HCT116 (cell line): ENCODE data around the gene ARL15. TPM values are rescaled to one million over a fixed set of nuclear protein-coding genes. Genes with fewer than 3 reads are reported as not detected.

Experiments
- ATAC-seq: fragments of 200-7000 bp; cut with Tn5 transposase; 2 replicates; pipeline ENCODE4 v1.9.1; 2020; ENCODE audit warnings: mild to moderate bottlenecking, moderate library complexity
- BruUV-seq: library from RNA; stranded (reverse); fragments of 400-500 nt; replicated peaks from 2 replicates; lab custom pipeline; 2021; lab: Mats Ljungman, UMichigan
- CTCF ChIA-PET: fragments of 300-600 bp; sonication (Branson Sonifier 250); formaldehyde crosslinking; loops from one replicate; lab custom pipeline; 2021; ENCODE audit warnings: antibody characterized with exemption; lab: Charles Lee
- POLR2A ChIA-PET: fragments of 300-600, 350-600 bp; sonication (Branson Sonifier 250); formaldehyde crosslinking; loops from one replicate; lab custom pipeline; 2021; ENCODE audit warnings: antibody characterized with exemption; lab: Charles Lee
- RAD21 ChIA-PET, 2 experiments: fragments of 300-600 bp; sonication (Branson Sonifier 250); formaldehyde crosslinking; loops; one replicate each; lab custom pipeline; 2023; ENCODE audit warnings: low total read pairs in 2 of 2; ENCODE audit not compliant: uncharacterized antibody in 2 of 2, unreplicated experiment in 2 of 2, low non-redundant PET in 1 of 2; lab: Charles Lee
- DNase-seq: peaks from one replicate; pipeline ENCODE4 v3.0.0-alpha.2; 2010; ENCODE audit warnings: low read depth, low spot score
- H2AFZ ChIP-seq: fragments of 200-600 bp; shearing (Covaris generic), sonication (generic); 2 replicates; pipeline ENCODE4 v1.6.1; 2017; ENCODE audit warnings: low read depth, mixed run types, mixed read lengths, antibody characterized with exemption, low read length; ENCODE audit not compliant: poor library complexity, severe bottlenecking
- H3K27ac ChIP-seq: 2 replicates; pipeline ENCODE4 v1.5.1; 2012; ENCODE audit warnings: low read depth, low read length
- H3K27me3 ChIP-seq: fragments of 200-600 bp; sonication (generic); 2 replicates; pipeline ENCODE4 v1.6.1; 2016; ENCODE audit warnings: mixed run types, low read length, mixed read lengths; ENCODE audit not compliant: insufficient read depth
- H3K36me3 ChIP-seq, 2 experiments: fragments of 200-500 bp in 1 of 2; fragments of 200-600 bp in 1 of 2; sonication (Bioruptor generic) in 1 of 2; sonication (generic) in 1 of 2; 2 replicates each; pipeline versions ENCODE4 v1.5.1 to v1.6.1; 2014 to 2016; ENCODE audit warnings: low read length in 2 of 2, inconsistent platforms in 1 of 2, mixed read lengths in 1 of 2, mixed run types in 1 of 2; ENCODE audit not compliant: insufficient read depth in 2 of 2, control insufficient read depth in 1 of 2
- H3K4me1 ChIP-seq, 2 experiments: fragments of 200-600 bp in 1 of 2; sonication (generic) in 1 of 2; 2 replicates each; pipeline versions ENCODE4 v1.5.1 to v1.6.1; 2012 to 2017; ENCODE audit warnings: low read length in 2 of 2, inconsistent platforms in 1 of 2, mild to moderate bottlenecking in 1 of 2, mixed read lengths in 1 of 2, mixed run types in 1 of 2, moderate library complexity in 1 of 2; ENCODE audit not compliant: insufficient read depth in 2 of 2, control insufficient read depth in 1 of 2
- H3K4me2 ChIP-seq: fragments of 200-600 bp; sonication (generic); 2 replicates; pipeline ENCODE4 v1.6.1; 2017; ENCODE audit warnings: mixed run types, low read length, mixed read lengths
- H3K4me3 ChIP-seq, 2 experiments: fragments of 200-600 bp in 1 of 2; sonication (generic) in 1 of 2; replicated peaks in 1 of 2; 2 replicates each; pipeline ENCODE4 v1.5.1; 2011 to 2016; ENCODE audit warnings: low read length in 2 of 2, control low read depth in 1 of 2, low read depth in 1 of 2, mild to moderate bottlenecking in 1 of 2, mixed read lengths in 1 of 2, mixed run types in 1 of 2
- H3K79me2 ChIP-seq: fragments of 200-600 bp; sonication (generic); 2 replicates; pipeline ENCODE4 v1.6.1; 2017; ENCODE audit warnings: mild to moderate bottlenecking, mixed run types, low read length, moderate library complexity, mixed read lengths; ENCODE audit not compliant: insufficient read depth
- H3K9ac ChIP-seq: fragments of 200-600 bp; sonication (generic); 2 replicates; pipeline ENCODE4 v1.6.1; 2016; ENCODE audit warnings: low read length, mixed read lengths
- H3K9me2 ChIP-seq: fragments of 200-600 bp; sonication (generic), shearing (Covaris generic); 2 replicates; pipeline ENCODE4 v1.6.1; 2017; ENCODE audit warnings: mixed run types, mild to moderate bottlenecking, moderate library complexity; ENCODE audit not compliant: insufficient read depth
- H3K9me3 ChIP-seq, 2 experiments: fragments of 200-500 bp in 1 of 2; fragments of 200-600 bp in 1 of 2; sonication (Bioruptor generic) in 1 of 2; sonication (generic) in 1 of 2; 2 replicates each; pipeline ENCODE4 v1.6.1; 2014 to 2017; ENCODE audit warnings: low read length in 2 of 2, mixed read lengths in 2 of 2, inconsistent platforms in 1 of 2, low read depth in 1 of 2, mild to moderate bottlenecking in 1 of 2, mixed run types in 1 of 2, moderate library complexity in 1 of 2; ENCODE audit not compliant: control insufficient read depth in 1 of 2, insufficient read depth in 1 of 2
- H4K20me1 ChIP-seq: fragments of 200-600 bp; sonication (generic), shearing (Covaris generic); 2 replicates; pipeline ENCODE4 v1.6.1; 2017; ENCODE audit warnings: mixed run types, mild to moderate bottlenecking, moderate library complexity; ENCODE audit not compliant: insufficient read depth
- CBX3 ChIP-seq: IDR thresholded peaks from 2 replicates; pipeline ENCODE4 v1.6.1; 2012; ENCODE audit warnings: low read depth
- EGR1 ChIP-seq: IDR thresholded peaks from 2 replicates; pipeline ENCODE4 v1.6.1; 2012; ENCODE audit warnings: low read depth
- EZH2 ChIP-seq: fragments of 200-600 bp; sonication (generic); IDR thresholded peaks from 2 replicates; pipeline ENCODE4 v1.6.1; 2017; ENCODE audit warnings: antibody characterized with exemption, mixed run types
- EZH2phosphoT487 ChIP-seq: fragments of 200-600 bp; IDR thresholded peaks from 2 replicates; pipeline ENCODE4 v1.6.1; 2018; ENCODE audit warnings: antibody characterized with exemption, borderline replicate concordance
- JUND ChIP-seq: IDR thresholded peaks from 2 replicates; pipeline ENCODE4 v1.6.1; 2012
- POLR2A ChIP-seq: IDR thresholded peaks from 2 replicates; pipeline ENCODE4 v1.7.0; 2011; ENCODE audit warnings: borderline replicate concordance; ENCODE audit not compliant: insufficient read depth, insufficient read length; ENCODE audit errors: extremely low read depth
- POLR2AphosphoS5 ChIP-seq: IDR thresholded peaks from 2 replicates; pipeline ENCODE4 v1.6.1; 2011; ENCODE audit warnings: mild to moderate bottlenecking, low read depth, low read length, moderate library complexity
- RAD21 ChIP-seq: IDR thresholded peaks from 2 replicates; pipeline ENCODE4 v1.6.1; 2012; ENCODE audit warnings: low read depth, mild to moderate bottlenecking
- SIN3A ChIP-seq: IDR thresholded peaks from 2 replicates; pipeline ENCODE4 v1.6.1; 2012; ENCODE audit warnings: low read depth
- SRF ChIP-seq: IDR thresholded peaks from 2 replicates; pipeline ENCODE4 v1.6.1; 2012; ENCODE audit warnings: low read depth
- TCF7L2 ChIP-seq: IDR thresholded peaks from 2 replicates; pipeline ENCODE4 v1.7.0; 2011; ENCODE audit warnings: borderline replicate concordance, inconsistent platforms; ENCODE audit not compliant: insufficient read depth, insufficient read length; ENCODE audit errors: extremely low read depth
- YY1 ChIP-seq: IDR thresholded peaks from 2 replicates; pipeline ENCODE4 v1.6.1; 2011; ENCODE audit warnings: low read length, low read depth, moderate library complexity, mild to moderate bottlenecking; ENCODE audit not compliant: insufficient replicate concordance; ENCODE audit errors: extremely low read depth
- ZNF274 ChIP-seq: fragments of 200-500 bp; sonication (Bioruptor generic); IDR thresholded peaks from 2 replicates; pipeline ENCODE4 v1.6.1; 2014; ENCODE audit warnings: mild to moderate bottlenecking, low read depth, low read length, inconsistent platforms
- intact Hi-C: fragments of 100-400 bp; cut with micrococcal nuclease; formaldehyde crosslinking; loops from 2 replicates; pipeline ENCODE4 v1.10.0; 2022
- total RNA-seq: library from RNA; stranded (reverse); gene quantifications from one replicate; pipeline ENCODE4 v1.2.1, GENCODE V29; 2021; ENCODE audit not compliant: unreplicated experiment
- TF ChIP-seq, protein P1 (sequence below): IDR thresholded peaks from 2 replicates; pipeline ENCODE4 v1.6.1; 2011; ENCODE audit warnings: mild to moderate bottlenecking, low read length, moderate library complexity; ENCODE audit not compliant: insufficient replicate concordance; ENCODE audit errors: extremely low read depth
- TF ChIP-seq, protein P2 (sequence below): IDR thresholded peaks from 2 replicates; pipeline ENCODE4 v1.6.1; 2012
- TF ChIP-seq, protein P3 (sequence below): IDR thresholded peaks from 2 replicates; pipeline ENCODE4 v1.6.1; 2012; ENCODE audit warnings: low read depth

ARL15 gene
- total RNA-seq, 1 experiment from 2014 or later, result 15.0 TPM

DNA sequence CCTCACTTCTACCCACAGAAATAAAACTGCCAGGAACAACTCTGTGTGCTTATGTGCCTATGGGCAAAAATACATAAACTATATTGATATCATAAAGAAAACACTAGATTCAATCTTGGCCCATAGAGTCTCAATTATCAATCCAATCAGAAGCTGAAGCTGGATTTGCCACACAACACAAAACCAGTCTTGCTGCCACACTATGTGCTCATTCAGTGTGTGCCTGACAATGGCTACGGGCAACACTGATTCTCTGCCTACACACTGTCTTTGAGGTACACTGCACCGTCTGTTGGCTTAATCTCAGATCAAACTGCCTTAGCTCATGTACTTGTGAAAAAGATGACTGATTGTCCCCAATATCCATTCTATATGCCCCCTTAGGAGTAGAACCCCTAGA is 35.4 kb downstream of the ARL15 start:
- BruUV-seq, result no TSS peak
- intact Hi-C loops, result no loop called here
- H3K9ac ChIP-seq, result no peak overlapping the region
- no peaks in the 10 kb centered on the region for H3K36me3 ChIP-seq
- ChIA-PET POLR2A (no interaction called here), RAD21 (no interaction called here), CTCF (interaction anchor here (1.4 kb wide), 1 partner anchor 41 kb away, joined by 3 read pairs; no protein-coding TSS in a partner anchor)
- no peaks in the 10 kb centered on the region for H3K4me1 ChIP-seq
- no peak overlapping the region for H3K4me3 ChIP-seq
- no peaks in the 10 kb centered on the region for H3K27me3 ChIP-seq
- H3K9me2 ChIP-seq, result no peaks in the 10 kb centered on the region
- TF ChIP-seq CBX3 (no peak), SRF (no peak), YY1 (no peak), EZH2phosphoT487 (no peak), RAD21 (no peak), POLR2AphosphoS5 (no peak), JUND (no peak)
- H3K4me2 ChIP-seq, result no peak overlapping the region
- no peaks in the 10 kb centered on the region for H3K79me2 ChIP-seq
- no peak for ATAC-seq
- no peak overlapping the region for H2AFZ ChIP-seq
- H3K9me3 ChIP-seq, result no peaks in the 10 kb centered on the region
- H3K27ac ChIP-seq, result no peak overlapping the region
- H4K20me1 ChIP-seq, result no peaks in the 10 kb centered on the region
- DNase-seq, result no peak

DNA sequence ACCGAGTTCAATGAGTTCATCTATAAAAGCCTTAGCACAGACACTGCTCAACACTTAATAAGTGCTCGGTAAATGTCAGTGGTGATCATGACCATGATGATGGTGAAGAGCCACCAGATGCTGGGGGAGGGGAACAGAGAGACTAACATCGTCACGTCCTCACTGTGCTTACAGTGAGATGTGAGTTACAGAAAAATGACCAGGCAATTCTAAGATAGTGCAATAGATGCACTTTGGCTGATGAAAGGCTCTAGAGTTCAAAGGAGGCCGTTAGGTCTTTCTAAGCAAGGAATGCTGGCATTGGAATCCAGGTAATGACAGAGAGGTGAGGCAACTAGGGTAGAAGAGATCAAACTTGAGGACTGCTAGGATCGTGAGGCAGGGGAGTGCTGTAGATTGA is 36.7 kb downstream of the ARL15 start:
- Histone ChIP-seq H3K9me2 (no peaks in the 10 kb centered on the region), H3K27ac (no peak overlapping the region), H3K4me1 (no peaks in the 10 kb centered on the region), H3K79me2 (no peaks in the 10 kb centered on the region), H2AFZ (no peak overlapping the region), H3K4me2 (no peak overlapping the region), H3K27me3 (no peaks in the 10 kb centered on the region), H3K9me3 (no peaks in the 10 kb centered on the region), H3K36me3 (no peaks in the 10 kb centered on the region), H4K20me1 (no peaks in the 10 kb centered on the region), H3K4me3 (no peak overlapping the region), H3K9ac (no peak overlapping the region)
- no TSS peak for BruUV-seq
- ChIA-PET RAD21 (no interaction called here), POLR2A (no interaction called here), CTCF (no interaction called here)
- DNase-seq (no peak), ATAC-seq (no peak)
- intact Hi-C loops, result no loop called here
- no peak for TF ChIP-seq POLR2A
- no peak for TF ChIP-seq ZNF274
- TF ChIP-seq, protein P1, sequence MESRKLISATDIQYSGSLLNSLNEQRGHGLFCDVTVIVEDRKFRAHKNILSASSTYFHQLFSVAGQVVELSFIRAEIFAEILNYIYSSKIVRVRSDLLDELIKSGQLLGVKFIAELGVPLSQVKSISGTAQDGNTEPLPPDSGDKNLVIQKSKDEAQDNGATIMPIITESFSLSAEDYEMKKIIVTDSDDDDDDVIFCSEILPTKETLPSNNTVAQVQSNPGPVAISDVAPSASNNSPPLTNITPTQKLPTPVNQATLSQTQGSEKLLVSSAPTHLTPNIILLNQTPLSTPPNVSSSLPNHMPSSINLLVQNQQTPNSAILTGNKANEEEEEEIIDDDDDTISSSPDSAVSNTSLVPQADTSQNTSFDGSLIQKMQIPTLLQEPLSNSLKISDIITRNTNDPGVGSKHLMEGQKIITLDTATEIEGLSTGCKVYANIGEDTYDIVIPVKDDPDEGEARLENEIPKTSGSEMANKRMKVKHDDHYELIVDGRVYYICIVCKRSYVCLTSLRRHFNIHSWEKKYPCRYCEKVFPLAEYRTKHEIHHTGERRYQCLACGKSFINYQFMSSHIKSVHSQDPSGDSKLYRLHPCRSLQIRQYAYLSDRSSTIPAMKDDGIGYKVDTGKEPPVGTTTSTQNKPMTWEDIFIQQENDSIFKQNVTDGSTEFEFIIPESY, result no peak
- TF ChIP-seq EZH2, result no peak
- TF ChIP-seq SIN3A, result no peak
- TF ChIP-seq EGR1, result no peak
- TF ChIP-seq YY1, result no peak
- TF ChIP-seq CBX3, result no peak
- TF ChIP-seq TCF7L2, result no peak
- TF ChIP-seq, protein P2, sequence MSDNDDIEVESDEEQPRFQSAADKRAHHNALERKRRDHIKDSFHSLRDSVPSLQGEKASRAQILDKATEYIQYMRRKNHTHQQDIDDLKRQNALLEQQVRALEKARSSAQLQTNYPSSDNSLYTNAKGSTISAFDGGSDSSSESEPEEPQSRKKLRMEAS, result no peak
- no peak for TF ChIP-seq EZH2phosphoT487
- no peak for TF ChIP-seq RAD21
- no peak for TF ChIP-seq SRF
- TF ChIP-seq, protein P3, sequence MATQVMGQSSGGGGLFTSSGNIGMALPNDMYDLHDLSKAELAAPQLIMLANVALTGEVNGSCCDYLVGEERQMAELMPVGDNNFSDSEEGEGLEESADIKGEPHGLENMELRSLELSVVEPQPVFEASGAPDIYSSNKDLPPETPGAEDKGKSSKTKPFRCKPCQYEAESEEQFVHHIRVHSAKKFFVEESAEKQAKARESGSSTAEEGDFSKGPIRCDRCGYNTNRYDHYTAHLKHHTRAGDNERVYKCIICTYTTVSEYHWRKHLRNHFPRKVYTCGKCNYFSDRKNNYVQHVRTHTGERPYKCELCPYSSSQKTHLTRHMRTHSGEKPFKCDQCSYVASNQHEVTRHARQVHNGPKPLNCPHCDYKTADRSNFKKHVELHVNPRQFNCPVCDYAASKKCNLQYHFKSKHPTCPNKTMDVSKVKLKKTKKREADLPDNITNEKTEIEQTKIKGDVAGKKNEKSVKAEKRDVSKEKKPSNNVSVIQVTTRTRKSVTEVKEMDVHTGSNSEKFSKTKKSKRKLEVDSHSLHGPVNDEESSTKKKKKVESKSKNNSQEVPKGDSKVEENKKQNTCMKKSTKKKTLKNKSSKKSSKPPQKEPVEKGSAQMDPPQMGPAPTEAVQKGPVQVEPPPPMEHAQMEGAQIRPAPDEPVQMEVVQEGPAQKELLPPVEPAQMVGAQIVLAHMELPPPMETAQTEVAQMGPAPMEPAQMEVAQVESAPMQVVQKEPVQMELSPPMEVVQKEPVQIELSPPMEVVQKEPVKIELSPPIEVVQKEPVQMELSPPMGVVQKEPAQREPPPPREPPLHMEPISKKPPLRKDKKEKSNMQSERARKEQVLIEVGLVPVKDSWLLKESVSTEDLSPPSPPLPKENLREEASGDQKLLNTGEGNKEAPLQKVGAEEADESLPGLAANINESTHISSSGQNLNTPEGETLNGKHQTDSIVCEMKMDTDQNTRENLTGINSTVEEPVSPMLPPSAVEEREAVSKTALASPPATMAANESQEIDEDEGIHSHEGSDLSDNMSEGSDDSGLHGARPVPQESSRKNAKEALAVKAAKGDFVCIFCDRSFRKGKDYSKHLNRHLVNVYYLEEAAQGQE, result no peak
